ENCODE results near the gene NAP1L4.

Gene NAP1L4

GRCh38 chr11:2995893-2996554 lies 3.9 kb upstream of the NAP1L4 start:
- DNase-seq (ENCODE audit: low spot score), result no peak
- FAIRE-seq, result no peak

DNA sequence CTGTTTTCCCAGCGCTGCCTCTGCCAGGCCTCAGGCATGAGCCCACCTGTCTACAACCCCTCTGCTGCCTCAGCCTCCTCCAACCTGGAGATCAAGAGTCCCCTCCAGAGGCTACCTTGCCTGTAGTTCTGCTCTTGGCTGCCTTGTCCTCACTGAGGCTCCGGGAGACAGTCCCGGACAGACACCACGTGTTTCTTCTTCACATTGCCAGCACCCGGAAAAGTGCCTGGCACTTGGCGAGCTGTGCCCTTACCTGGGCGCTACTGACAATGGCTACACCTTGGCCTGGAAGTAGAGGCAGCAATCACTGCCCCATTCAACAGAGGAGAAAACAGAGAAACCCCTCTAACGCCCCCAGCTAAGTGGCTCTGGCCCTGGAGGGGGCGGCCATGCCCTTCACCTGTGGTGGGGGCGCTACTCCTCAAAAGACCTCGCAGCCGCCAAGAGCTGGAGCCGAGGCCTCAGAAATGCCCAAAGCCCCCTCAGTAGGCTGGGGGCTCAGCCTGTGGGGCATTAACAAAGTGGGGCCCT lies 3.0 kb upstream of the NAP1L4 start:
- FAIRE-seq (no peak), DNase-seq (ENCODE audit: low spot score) (no peak)

DNA sequence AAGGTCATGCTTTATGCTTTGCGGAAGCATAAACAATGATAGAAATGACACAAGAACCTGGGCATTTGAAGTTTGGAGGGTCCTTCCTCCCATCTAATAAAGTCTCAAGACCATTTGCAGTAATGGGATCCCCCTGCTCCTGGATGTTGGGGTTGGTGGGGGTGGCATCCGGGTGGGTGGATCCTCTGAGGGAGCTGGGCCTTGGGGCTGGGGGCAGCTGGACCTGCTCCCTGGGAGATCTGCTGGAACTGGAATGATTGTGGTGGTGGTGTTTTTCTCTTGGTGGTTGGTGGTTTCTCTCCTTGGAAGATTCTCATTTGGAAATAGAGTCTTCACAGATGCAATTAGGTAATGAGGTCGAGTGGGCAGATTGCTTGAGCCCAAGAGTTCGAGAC lies 2.2 kb upstream of the NAP1L4 start:
- no peak for FAIRE-seq
- no peak for DNase-seq (ENCODE audit: low spot score)

DNA sequence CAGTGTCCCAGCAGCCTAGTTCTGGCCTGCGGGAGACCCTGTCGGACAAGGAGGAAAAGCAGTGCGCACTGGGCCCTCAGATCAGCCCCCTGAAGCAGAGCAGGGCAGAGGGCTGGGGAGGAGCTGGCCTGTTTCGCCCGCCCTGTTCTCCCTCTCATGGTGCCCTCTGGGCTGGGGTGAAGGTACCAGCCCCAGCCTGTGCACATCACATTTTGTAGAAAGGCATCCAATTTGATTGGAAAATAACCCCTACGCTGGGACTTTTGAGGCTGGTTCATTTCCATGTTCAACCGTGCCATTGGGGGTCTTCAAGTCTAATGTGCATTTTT lies 832 bp upstream of the NAP1L4 start:
- no peak for FAIRE-seq

GRCh38 chr11:2991452-2992233 lies 486 bp downstream of the NAP1L4 start:
- FAIRE-seq, result no peak
- DNase-seq (ENCODE audit: low spot score), result no peak

More for the DNA sequence above, 832 bp upstream of the NAP1L4 start:
- no peak for DNase-seq (ENCODE audit: low spot score)

DNA sequence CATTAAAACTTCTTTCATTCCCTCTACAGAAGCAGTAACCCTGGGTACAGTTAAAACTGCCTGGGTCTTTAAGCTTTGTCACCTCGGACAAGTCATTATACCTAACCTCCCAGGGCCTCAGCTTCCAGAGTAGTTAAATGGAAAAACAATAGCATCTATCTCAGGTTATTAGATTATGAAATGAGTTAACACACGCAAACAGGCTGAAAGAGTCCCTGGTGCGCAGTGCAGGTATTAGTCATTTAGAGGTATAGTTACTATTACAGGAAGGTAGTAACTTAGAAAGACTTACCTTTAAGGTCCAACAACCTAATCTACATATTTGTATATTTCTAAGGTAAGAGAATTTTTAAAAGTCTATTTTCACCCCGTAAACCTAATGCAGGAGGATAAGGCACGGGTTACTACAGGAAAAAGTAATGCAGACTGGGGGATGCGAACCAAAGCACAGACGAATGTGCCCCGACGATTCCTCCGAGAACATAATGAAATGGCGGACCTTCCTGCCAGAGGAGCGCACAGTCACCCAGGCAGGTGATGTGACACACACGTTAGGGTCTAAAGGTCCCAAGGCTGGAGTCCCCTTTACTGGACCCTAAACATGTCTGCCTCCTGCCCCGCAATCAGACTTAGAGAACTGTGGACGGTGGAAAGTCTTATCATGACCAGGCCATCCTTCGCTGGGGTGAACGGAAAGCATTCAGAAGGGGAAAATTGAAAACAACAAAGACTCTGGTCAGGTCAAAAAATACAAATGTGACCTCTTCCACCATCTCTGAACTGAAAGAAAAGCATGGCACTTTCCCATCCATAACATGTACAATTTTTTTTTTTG lies 1.3 kb downstream of the NAP1L4 start:
- DNase-seq (ENCODE audit: low spot score), result peak; percentile 17

GRCh38 chr11:2989551-2989950 lies 2.6 kb downstream of the NAP1L4 start:
- FAIRE-seq, result no peak
- DNase-seq (ENCODE audit: low spot score), result no peak

More for the DNA sequence above, 1.3 kb downstream of the NAP1L4 start:
- no peak for FAIRE-seq

DNA sequence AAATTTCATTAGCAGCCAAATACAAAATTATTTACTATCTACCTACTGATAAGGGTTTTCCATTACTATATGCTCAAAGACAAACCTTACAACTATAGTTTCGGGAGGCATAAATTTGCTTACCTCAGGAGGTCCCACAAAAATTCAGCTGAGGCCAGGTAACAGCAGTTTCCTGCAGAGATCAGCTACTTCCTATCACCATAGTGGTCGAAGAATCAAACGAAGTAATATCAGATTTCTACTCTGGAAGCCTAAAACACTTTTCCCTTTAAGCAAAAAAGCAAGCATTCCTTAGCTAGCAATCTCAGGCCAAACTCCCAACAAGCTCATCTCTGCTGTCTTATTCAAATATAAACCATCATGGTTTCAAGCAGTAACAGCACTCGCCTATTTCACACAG lies 3.1 kb downstream of the NAP1L4 start:
- DNase-seq (ENCODE audit: low spot score) (no peak), FAIRE-seq (no peak)

- DNase-seq (ENCODE audit: low spot score), result no peak
Observed at GRCh38 chr11:2987881-2988861, 4.0 kb downstream of the NAP1L4 start.

DNA sequence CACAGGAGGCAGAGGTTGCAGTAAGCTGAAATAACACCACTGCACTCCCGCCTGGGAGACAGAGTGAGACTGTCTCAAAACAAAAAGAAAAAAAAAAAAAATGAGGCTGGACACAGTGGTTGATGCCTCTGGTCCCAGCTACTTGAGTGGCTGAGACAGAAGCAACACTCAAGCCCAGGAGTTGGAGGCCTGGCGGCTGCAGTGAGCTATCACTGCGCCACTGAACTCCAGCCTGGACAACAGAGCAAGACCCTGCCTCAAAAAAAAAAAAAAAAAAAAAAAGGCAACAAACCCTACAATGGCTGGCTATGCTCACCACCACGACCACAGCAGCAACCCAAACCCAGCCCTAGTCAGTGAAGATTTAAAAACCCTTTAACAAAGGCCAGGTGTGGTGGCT lies 8.2 kb downstream of the NAP1L4 start:
- FAIRE-seq (no peak), DNase-seq (ENCODE audit: low spot score) (no peak)

More at GRCh38 chr11:2987881-2988861, 4.0 kb downstream of the NAP1L4 start:
- FAIRE-seq, result no peak

GRCh38 chr11:2982214-2982613 lies 9.9 kb downstream of the NAP1L4 start:
- DNase-seq (ENCODE audit: low spot score), result no peak
- no peak for FAIRE-seq

- DNase-seq (ENCODE audit: low spot score), result no peak
Observed at GRCh38 chr11:2981130-2981529, 11.0 kb downstream of the NAP1L4 start.

GRCh38 chr11:2980168-2980840 lies 11.8 kb downstream of the NAP1L4 start:
- FAIRE-seq, result no peak

More at GRCh38 chr11:2981130-2981529, 11.0 kb downstream of the NAP1L4 start:
- FAIRE-seq, result no peak

GRCh38 chr11:2977113-2977512 lies 15.0 kb downstream of the NAP1L4 start:
- FAIRE-seq (no peak), DNase-seq (ENCODE audit: low spot score) (no peak)

More at GRCh38 chr11:2980168-2980840, 11.8 kb downstream of the NAP1L4 start:
- DNase-seq (ENCODE audit: low spot score), result no peak

DNA sequence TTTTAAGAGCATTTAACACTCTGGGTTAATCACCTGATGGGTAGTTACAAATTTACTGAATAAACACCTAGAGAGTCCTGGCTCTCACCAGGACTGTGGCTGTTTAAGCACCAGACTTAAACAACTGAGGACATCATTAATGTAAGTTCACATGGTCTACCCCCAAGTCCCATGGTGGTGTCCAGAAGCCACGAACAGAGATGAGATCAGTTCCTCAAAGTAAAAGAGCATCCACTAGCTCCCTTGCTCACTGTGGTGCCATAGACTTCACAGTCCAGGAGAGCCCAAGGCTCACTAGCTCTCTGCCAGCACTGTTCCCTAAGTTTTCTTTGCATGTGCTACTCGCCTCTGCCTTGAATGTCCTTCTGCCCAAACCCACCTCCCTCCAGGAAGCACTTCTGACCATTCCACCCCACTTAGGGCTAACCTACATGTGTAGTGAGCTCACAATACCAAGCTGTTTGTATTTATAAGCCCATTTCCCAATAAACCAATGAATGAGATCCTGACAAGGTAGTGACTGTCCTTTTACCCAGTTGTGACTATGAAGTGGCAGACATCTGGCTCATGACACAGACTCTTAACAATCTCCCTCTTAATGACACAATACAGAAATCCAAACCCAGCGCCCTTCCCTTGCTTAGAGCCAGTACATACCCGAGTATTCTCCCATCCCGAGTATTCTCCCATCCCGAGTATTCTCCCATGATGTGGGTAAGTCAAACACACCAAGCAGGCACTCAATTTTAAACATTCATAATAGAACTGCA lies 15.7 kb downstream of the NAP1L4 start:
- DNase-seq (ENCODE audit: low spot score), result no peak
- no peak for FAIRE-seq

GRCh38 chr11:2975594-2975993 lies 16.5 kb downstream of the NAP1L4 start:
- DNase-seq (ENCODE audit: low spot score), result peak; percentile 41
- no peak for FAIRE-seq

DNA sequence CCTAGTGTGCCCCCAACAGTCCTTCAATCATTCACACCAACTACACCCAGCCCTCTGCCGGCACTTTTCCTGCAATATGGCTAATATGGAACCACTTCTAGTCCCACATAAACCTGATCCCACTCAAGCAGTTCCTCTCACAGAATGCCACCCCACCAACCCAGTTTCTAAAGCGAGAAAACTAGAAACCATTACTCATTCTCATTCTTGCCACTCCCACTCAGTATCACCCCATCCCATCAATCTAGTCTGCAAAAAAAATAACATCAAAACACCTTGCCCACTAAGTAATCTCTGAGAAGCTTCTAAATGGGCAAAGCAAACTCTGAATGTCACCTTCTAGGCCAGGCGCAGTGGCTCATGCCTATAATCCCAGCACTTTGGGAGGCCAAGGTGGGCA lies 17.9 kb downstream of the NAP1L4 start:
- FAIRE-seq, result no peak
- DNase-seq (ENCODE audit: low spot score), result no peak

DNA sequence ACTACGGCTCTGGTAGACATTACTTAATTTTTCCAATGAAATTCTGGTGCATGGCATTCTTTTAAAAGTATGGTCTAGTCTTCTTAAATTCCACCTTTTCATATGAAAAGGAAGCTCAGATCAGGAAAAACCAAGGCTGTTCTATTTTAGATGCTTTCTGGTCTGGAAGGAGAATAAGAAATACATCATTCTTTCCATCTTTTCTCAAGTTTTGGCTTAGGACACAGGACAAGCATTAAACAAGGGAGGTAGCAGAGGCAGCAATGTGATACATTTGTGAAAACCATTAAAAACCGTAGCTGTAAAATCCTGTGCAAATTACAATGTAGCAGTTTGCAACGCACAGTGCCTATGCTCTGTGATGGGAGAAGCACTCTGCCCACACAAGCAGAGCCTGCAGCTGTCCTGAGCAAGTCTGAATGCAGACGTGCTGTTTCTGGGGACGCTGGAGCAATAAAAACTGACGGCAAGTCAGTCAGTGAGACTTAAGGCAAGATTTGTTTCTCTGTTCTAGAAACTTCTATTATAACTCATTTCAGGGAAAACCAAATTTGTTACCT lies 23.7 kb downstream of the NAP1L4 start:
- DNase-seq (ENCODE audit: low spot score), result no peak
- no peak for FAIRE-seq

GRCh38 chr11:2964782-2965181 lies 27.3 kb downstream of the NAP1L4 start:
- FAIRE-seq, result no peak
- no peak for DNase-seq (ENCODE audit: low spot score)

All from urothelium cell line (cell line).